CD4-positive, alpha-beta T cell (primary cell): ENCODE results near the gene SERINC2. TPM values are rescaled to one million over a fixed set of nuclear protein-coding genes. Genes with fewer than 3 reads are reported as not detected.

Experiments used
- ATAC-seq: fragments of 200-7000 bp; cut with Tn5 transposase; one replicate; pipeline ENCODE4 v1.10.0; 2022; ENCODE audit warnings: mild to moderate bottlenecking; ENCODE audit not compliant: poor library complexity
- CTCF ChIA-PET: fragments of 350-600 bp; sonication (Branson Sonifier 250); formaldehyde crosslinking; loops from one replicate; lab custom pipeline; 2021; ENCODE audit warnings: antibody characterized with exemption, inconsistent platforms; lab: Charles Lee
- POLR2A ChIA-PET: fragments of 350-600 bp; sonication (Branson Sonifier 250); formaldehyde crosslinking; loops from one replicate; lab custom pipeline; 2021; ENCODE audit warnings: antibody characterized with exemption, inconsistent platforms; lab: Charles Lee
- DNase-seq, 14 experiments: peaks; one replicate each; pipeline ENCODE4 v3.0.0-alpha.2; 2013 to 2020; ENCODE audit warnings: mixed read lengths in 2 of 14
- H3K27ac ChIP-seq, 2 donors: one replicate each; pipeline versions ENCODE4 v1.5.1 to v1.7.0; 2013; ENCODE audit warnings: low read length in 2 of 2, low read depth in 1 of 2, mild to moderate bottlenecking in 1 of 2
- H3K27me3 ChIP-seq, 2 experiments: 1 replicate in 1 of 2; 2 replicates in 1 of 2; pipeline versions ENCODE4 v1.6.1 to v1.7.0; 2013; ENCODE audit warnings: low read length in 2 of 2, control low read depth in 1 of 2, mild to moderate bottlenecking in 1 of 2, moderate library complexity in 1 of 2; ENCODE audit not compliant: insufficient read depth in 2 of 2, control insufficient read depth in 1 of 2
- H3K36me3 ChIP-seq: one replicate; pipeline ENCODE4 v1.6.1; 2013; ENCODE audit warnings: low read length, control low read depth; ENCODE audit not compliant: insufficient read depth
- H3K4me1 ChIP-seq: one replicate; pipeline ENCODE4 v1.6.1; 2013; ENCODE audit warnings: low read length, control low read depth; ENCODE audit not compliant: insufficient read depth
- H3K4me3 ChIP-seq: one replicate; pipeline ENCODE4 v1.5.1; 2013; ENCODE audit warnings: mild to moderate bottlenecking, low read length, moderate library complexity
- H3K9me3 ChIP-seq, 2 experiments: 1 replicate in 1 of 2; 2 replicates in 1 of 2; pipeline versions ENCODE4 v1.6.1 to v1.7.0; 2013; ENCODE audit warnings: low read length in 2 of 2, mild to moderate bottlenecking in 2 of 2, control low read depth in 1 of 2, moderate library complexity in 1 of 2; ENCODE audit not compliant: control insufficient read depth in 1 of 2, insufficient read depth in 1 of 2
- H3K27ac Mint-ChIP-seq: one replicate; pipeline ENCODE4 v1.8.0; 2020; ENCODE audit warnings: mixed read lengths
- H3K27me3 Mint-ChIP-seq: one replicate; pipeline ENCODE4 v1.8.0; 2021; ENCODE audit warnings: mixed read lengths
- H3K36me3 Mint-ChIP-seq: one replicate; pipeline ENCODE4 v1.8.0; 2021; ENCODE audit warnings: low read depth, mixed read lengths
- H3K4me1 Mint-ChIP-seq: one replicate; pipeline ENCODE4 v1.8.0; 2021; ENCODE audit warnings: low read depth, mixed read lengths
- H3K4me3 Mint-ChIP-seq: one replicate; pipeline ENCODE4 v1.8.0; 2020; ENCODE audit warnings: mild to moderate bottlenecking, mixed read lengths
- H3K9me3 Mint-ChIP-seq: one replicate; pipeline ENCODE4 v1.8.0; 2020; ENCODE audit warnings: mixed read lengths
- intact Hi-C, 2 experiments: fragments of 100-400 bp; cut with DNase I in 1 of 2; cut with micrococcal nuclease in 1 of 2; formaldehyde crosslinking; loops; one replicate each; pipeline versions ENCODE4 v1.15.1 to v1.9.0; 2023 to 2025; cut with DNase I, micrococcal nuclease
- total RNA-seq, 174 experiments: library from RNA in 2 of 174; stranded (reverse) in 2 of 174; gene quantifications; one replicate each; pipeline ENCODE4 v1.2.3 and lab custom pipeline; 2021 to 2026
- TF ChIP-seq, protein P1 (sequence below): fragments of 200-600 bp; IDR thresholded peaks from one replicate; pipeline ENCODE4 v1.8.0; 2022; ENCODE audit warnings: antibody characterized with exemption, mild to moderate bottlenecking

The SERINC2 gene
- total RNA-seq, 2 experiments from 2014 or later: 0.11 TPM; not detected in 1

DNA sequence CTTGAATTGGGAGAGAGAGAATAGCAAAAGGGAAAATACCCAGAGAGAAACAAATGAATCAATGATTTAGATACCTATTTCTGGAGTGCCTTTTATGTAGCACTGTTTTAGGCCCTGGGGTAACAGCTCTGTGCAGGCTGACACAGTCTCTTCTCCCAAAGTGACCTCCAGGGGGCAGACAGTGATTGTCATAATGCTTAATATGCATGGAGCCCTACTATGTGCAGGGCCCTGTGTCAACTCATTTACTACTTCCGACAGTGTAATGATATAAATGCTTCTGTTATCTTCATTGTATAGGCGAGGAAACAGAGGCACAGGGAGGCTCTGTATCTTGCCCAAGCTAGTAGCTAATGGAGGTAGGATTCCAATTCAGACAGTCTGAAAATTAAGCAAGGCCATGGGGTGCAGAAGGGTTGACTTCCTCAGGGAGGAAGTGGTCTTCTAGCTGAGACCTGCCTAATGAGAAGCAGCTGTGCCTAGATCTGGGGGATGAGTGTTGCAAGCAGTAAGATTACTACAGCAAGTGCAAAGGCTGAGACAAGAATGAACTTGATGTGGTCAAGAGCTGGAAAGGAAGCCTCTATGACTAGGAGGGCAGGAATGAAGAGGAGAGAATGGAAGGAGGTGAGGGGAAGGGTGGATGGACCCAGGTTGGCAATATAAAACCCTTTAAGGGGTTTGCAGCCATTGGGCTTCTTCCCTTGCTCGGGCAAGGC is 16.2 kb upstream of the SERINC2 start:
- Mint-ChIP-seq H3K27me3 (peaks cover 4% of the 10 kb centered on the region), H3K27ac (no peak overlapping the region), H3K9me3 (no peaks in the 10 kb centered on the region), H3K36me3 (no peaks in the 10 kb centered on the region), H3K4me3 (no peak overlapping the region), H3K4me1 (peaks cover 8% of the 10 kb centered on the region)
- TF ChIP-seq, protein P1, sequence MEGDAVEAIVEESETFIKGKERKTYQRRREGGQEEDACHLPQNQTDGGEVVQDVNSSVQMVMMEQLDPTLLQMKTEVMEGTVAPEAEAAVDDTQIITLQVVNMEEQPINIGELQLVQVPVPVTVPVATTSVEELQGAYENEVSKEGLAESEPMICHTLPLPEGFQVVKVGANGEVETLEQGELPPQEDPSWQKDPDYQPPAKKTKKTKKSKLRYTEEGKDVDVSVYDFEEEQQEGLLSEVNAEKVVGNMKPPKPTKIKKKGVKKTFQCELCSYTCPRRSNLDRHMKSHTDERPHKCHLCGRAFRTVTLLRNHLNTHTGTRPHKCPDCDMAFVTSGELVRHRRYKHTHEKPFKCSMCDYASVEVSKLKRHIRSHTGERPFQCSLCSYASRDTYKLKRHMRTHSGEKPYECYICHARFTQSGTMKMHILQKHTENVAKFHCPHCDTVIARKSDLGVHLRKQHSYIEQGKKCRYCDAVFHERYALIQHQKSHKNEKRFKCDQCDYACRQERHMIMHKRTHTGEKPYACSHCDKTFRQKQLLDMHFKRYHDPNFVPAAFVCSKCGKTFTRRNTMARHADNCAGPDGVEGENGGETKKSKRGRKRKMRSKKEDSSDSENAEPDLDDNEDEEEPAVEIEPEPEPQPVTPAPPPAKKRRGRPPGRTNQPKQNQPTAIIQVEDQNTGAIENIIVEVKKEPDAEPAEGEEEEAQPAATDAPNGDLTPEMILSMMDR: peak; percentile 16
- Histone ChIP-seq H3K4me1 (peaks cover 10% of the 10 kb centered on the region), H3K9me3 (no peaks in the 10 kb centered on the region), H3K27me3 (no peaks in the 10 kb centered on the region), H3K27ac (no peak overlapping the region), H3K36me3 (no peaks in the 10 kb centered on the region), H3K4me3 (no peak overlapping the region)
- ATAC-seq (no peak), DNase-seq (no peak)
- CTCF ChIA-PET: no interaction called here
- intact Hi-C loops: loop anchor here in 1 of 2 experiments (10.0 kb wide), 1 partner anchor 388 kb away; no protein-coding TSS in a partner anchor
- POLR2A ChIA-PET: no interaction called here

DNA sequence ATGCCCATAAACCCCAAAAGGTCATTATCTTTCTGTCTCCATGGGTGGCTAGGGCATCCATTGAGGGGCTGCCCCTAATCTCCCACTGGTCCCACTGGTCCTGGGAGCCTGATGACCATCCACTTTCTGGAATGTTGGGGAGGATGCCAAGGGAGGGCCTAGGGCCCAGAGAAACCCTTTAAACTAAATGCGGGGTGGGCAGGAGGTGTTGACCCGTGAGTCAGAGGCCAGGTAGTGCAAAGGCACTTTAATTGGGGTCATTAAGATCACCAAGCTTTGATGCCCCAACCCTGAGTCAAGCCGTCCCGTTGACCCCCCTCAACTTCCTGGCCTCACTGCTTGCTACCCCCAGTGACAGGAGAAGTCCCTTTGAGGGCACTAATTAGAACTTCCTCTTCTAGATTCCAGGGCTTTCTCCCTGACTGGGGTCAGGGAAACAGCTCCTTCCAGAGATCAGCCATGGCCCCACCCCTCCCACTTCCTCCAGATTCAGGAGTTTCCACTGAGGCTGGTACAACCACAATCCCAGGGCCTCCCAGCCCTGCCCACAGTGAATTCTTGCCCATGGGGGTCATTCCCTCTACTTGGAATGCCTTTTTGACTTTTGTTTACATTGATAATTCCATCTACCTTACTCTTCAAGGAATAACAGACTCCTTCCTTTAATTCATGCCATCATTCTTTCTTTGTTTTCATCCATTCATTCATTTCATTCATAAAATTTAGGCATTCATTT is 15.5 kb upstream of the SERINC2 start:
- CTCF ChIA-PET: no interaction called here
- ATAC-seq (no peak), DNase-seq (no peak)
- Histone ChIP-seq H3K9me3 (no peaks in the 10 kb centered on the region), H3K27me3 (no peaks in the 10 kb centered on the region), H3K27ac (no peak overlapping the region), H3K4me1 (peaks cover 10% of the 10 kb centered on the region), H3K36me3 (no peaks in the 10 kb centered on the region), H3K4me3 (no peak overlapping the region)
- intact Hi-C loops: loop anchor here in 1 of 2 experiments (10.0 kb wide), 1 partner anchor 387 kb away; no protein-coding TSS in a partner anchor
- H3K27ac Mint-ChIP-seq: no peak overlapping the region
- no peaks in the 10 kb centered on the region for H3K36me3 Mint-ChIP-seq
- TF ChIP-seq, protein P1: no peak
- POLR2A ChIA-PET: no interaction called here
- H3K4me1 Mint-ChIP-seq: peaks cover 8% of the 10 kb centered on the region
- H3K27me3 Mint-ChIP-seq: peaks cover 4% of the 10 kb centered on the region
- H3K9me3 Mint-ChIP-seq: no peaks in the 10 kb centered on the region
- no peak overlapping the region for H3K4me3 Mint-ChIP-seq

DNA sequence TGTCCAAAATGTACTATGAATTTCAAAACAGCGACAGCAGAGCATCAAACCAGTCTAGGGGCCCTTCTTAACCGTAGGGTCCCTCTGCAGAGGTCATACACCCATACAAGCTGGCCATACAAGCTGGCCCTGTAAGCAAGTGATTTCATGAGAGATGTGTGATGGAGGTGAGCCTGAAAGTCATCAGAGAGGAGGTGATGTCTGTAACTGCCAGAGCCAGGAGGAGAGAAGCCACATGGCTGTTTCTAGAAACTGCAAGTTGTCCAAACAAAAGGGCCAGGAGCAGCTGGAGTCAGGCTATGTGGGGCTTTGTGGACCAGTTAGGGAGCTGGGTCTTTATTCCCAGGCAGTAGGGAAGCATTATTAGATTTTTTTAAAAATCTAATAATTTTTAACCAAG is 14.8 kb upstream of the SERINC2 start:
- Mint-ChIP-seq H3K36me3 (no peaks in the 10 kb centered on the region), H3K4me1 (peaks cover 8% of the 10 kb centered on the region), H3K4me3 (no peak overlapping the region), H3K27ac (no peak overlapping the region), H3K27me3 (peaks cover 4% of the 10 kb centered on the region), H3K9me3 (no peaks in the 10 kb centered on the region)
- H3K27ac ChIP-seq: no peak overlapping the region
- peaks cover 10% of the 10 kb centered on the region for H3K4me1 ChIP-seq
- no peaks in the 10 kb centered on the region for H3K36me3 ChIP-seq
- intact Hi-C loops: loop anchor here in 1 of 2 experiments (10.0 kb wide), 1 partner anchor 387 kb away; no protein-coding TSS in a partner anchor
- TF ChIP-seq, protein P1: no peak
- no peak for ATAC-seq
- ChIA-PET CTCF (no interaction called here), POLR2A (no interaction called here)
- H3K9me3 ChIP-seq: no peaks in the 10 kb centered on the region
- no peak overlapping the region for H3K4me3 ChIP-seq
- DNase-seq: no peak
- H3K27me3 ChIP-seq: no peaks in the 10 kb centered on the region
